Measurements from ENCODE around the gene CD6. TPM values are rescaled to one million over a fixed set of nuclear protein-coding genes. Genes with fewer than 3 reads are reported as not detected.

CD6 gene
- total and polyA plus RNA-seq, 2 of the 8 experiments (the other 6 are each of a cell fraction or from before 2014, with no cell fraction given), result 0.03 TPM; not detected in 1

- TF ChIP-seq CHD7 (IDR thresholded peaks at IDR 0.05; ENCODE audit: insufficient replicate concordance, low read length) (no peak), KDM4A (IDR thresholded peaks at IDR 0.05; ENCODE audit: low read depth, low read length, severe bottlenecking) (no peak), HDAC2 (IDR thresholded peaks at IDR 0.05; ENCODE audit: borderline replicate concordance in 1 of 2, low read depth in 2 of 2, low read length in 2 of 2) (no peak)
Measured at GRCh38 chr11:61004180-61004611, 32.7 kb downstream of the CD6 start (continued).

Measured in H1 (cell line).